Mucosa of stomach (tissue), 1 donor: ENCODE data around the gene ANTKMT.
A peak's percentile ranks its signal among the peaks of the same experiment; 100 is the strongest.

Experiments
- H3K27me3 ChIP-seq: one replicate; pipeline ENCODE4 v1.7.0; 2013; ENCODE audit warnings: mild to moderate bottlenecking, low read length; ENCODE audit not compliant: control insufficient read depth, insufficient read depth
- H3K36me3 ChIP-seq: one replicate; pipeline ENCODE4 v1.7.0; 2013; ENCODE audit warnings: low read length; ENCODE audit not compliant: control insufficient read depth, insufficient read depth
- H3K4me1 ChIP-seq: one replicate; pipeline ENCODE4 v1.7.0; 2013; ENCODE audit warnings: mild to moderate bottlenecking, low read length; ENCODE audit not compliant: control insufficient read depth, insufficient read depth
- H3K4me3 ChIP-seq: one replicate; pipeline ENCODE4 v1.7.0; 2013; ENCODE audit warnings: low read length
- H3K9ac ChIP-seq: one replicate; pipeline ENCODE4 v1.7.0; 2013; ENCODE audit warnings: mild to moderate bottlenecking, low read length, moderate library complexity
- H3K9me3 ChIP-seq: one replicate; pipeline ENCODE4 v1.7.0; 2013; ENCODE audit warnings: mild to moderate bottlenecking, low read length, moderate library complexity; ENCODE audit not compliant: control insufficient read depth
- donor health status: Pancreatic carcinoma.

The ANTKMT gene

DNA sequence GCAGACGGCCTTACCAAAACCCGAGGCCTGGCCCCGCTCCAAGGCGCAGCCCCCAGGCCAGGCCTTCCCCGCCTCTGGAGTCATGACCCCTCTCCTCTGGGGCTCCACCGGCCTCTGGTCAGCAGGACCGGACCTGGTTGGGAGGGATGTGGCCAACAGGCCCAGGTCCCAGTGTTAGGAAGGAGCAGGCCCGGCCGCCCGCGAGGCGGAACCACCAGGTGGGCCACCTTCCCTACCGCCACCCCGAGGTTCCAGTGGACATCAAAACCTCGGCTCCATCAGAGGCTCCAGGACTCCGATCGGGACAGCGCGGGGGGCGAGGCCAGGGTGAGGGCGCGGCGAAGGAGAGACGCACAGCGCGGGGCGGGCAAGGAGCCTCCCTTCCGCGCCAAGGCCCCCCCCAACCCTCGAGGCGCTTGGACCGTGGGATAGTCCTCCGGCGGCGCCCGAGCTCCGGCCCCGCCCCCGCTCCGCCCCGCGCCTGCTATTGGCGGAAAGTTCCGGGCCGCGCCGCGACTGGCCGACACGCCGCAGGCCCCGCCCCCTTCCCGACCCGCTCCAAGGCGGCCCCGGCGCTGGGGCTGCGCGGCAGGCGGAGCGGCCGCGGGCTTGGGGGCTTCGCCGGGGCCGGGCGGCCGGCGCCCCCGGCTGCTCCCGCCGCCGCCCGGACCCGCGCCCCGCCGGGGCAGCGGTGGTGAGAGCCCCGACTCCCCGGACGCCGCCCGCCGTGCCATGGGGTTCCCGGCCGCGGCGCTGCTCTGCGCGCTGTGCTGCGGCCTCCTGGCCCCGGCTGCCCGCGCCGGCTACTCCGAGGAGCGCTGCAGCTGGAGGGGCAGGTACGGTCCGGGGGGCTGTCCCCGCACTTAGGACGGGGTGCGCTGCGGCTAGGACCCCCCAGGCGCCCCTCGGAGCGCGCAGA, 6.1 kb upstream of the ANTKMT start, which contains the start of gene METRN:
Gene METRN (plus strand): TSS at position 561 of the 919 bp plus-strand sequence. CDS start 172 bp downstream, at position 733.
- Histone ChIP-seq H3K4me3 (no peak within 1 kb of the TSS), H3K36me3 (no peaks in the 10 kb centered on the region), H3K9ac (peak within 1 kb of the TSS; percentile 3), H3K9me3 (no peaks in the 10 kb centered on the region), H3K27me3 (peaks cover 42% of the 10 kb centered on the region), H3K4me1 (peaks cover 31% of the 10 kb centered on the region)

DNA sequence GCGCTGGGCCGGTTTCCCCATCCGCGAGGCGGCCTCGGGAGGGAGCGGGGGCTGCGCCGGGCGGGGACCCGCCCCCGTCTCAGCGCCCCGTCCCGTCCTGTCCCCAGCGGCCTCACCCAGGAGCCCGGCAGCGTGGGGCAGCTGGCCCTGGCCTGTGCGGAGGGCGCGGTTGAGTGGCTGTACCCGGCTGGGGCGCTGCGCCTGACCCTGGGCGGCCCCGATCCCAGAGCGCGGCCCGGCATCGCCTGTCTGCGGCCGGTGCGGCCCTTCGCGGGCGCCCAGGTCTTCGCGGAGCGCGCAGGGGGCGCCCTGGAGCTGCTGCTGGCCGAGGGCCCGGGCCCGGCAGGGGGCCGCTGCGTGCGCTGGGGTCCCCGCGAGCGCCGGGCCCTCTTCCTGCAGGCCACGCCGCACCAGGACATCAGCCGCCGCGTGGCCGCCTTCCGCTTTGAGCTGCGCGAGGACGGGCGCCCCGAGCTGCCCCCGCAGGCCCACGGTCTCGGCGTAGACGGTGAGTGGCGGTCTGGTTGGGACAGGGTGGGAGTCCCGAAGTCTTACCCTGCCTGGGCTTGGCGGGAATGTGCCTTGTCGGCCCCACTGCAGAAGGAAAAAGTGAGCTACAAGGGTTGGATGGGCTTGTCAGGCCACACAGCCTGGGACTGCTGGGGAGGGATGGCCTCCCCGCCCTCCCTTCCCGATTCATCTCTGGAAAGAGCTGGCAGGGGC, 5.3 kb upstream of the ANTKMT start:
- Histone ChIP-seq H3K4me3 (no peak overlapping the region), H3K4me1 (peaks cover 37% of the 10 kb centered on the region), H3K9ac (peak overlapping the region; percentile 3), H3K36me3 (no peaks in the 10 kb centered on the region), H3K27me3 (peaks cover 34% of the 10 kb centered on the region), H3K9me3 (no peaks in the 10 kb centered on the region)

DNA sequence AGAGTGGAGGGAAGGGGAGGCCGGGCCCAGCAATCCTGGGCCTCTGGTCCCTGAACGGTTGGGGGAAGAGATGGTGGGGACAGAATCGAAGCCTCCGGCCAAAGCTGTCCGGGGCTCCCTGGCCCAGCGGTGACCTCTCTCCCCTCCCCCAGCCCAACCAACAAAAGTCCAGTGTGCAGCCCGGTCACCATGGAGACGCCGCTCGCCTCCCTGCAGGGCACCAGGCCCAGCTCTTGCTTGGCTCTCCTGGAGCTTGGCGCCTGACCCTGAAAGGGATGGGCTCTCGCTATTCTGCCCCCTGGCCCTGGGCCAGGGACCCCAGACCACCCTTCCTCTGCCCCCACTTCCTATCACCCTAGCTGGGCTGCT, 4.8 kb upstream of the ANTKMT start:
- no peaks in the 10 kb centered on the region for H3K36me3 ChIP-seq
- H3K4me3 ChIP-seq, result no peak overlapping the region
- peak overlapping the region; percentile 3 for H3K9ac ChIP-seq
- peaks cover 37% of the 10 kb centered on the region for H3K4me1 ChIP-seq
- H3K9me3 ChIP-seq, result no peaks in the 10 kb centered on the region
- H3K27me3 ChIP-seq, result peaks cover 29% of the 10 kb centered on the region

DNA sequence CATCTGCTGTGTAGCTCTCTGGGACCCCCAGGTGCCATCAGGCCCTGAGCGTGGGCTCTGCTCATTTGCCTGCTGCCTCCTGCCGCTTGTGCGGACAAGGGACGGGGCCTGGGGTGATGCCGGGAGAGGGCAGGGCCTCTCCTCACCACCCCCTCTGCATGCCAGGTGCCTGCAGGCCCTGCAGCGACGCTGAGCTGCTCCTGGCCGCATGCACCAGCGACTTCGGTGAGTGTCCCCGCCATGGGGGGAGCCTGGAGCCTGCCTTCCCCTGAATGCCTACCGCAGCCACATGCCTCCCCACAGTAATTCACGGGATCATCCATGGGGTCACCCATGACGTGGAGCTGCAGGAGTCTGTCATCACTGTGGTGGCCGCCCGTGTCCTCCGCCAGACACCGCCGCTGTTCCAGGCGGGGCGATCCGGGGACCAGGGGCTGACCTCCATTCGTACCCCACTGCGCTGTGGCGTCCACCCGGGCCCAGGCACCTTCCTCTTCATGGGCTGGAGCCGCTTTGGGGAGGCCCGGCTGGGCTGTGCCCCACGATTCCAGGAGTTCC, 4.1 kb upstream of the ANTKMT start:
- Histone ChIP-seq H3K9me3 (no peaks in the 10 kb centered on the region), H3K4me1 (peaks cover 42% of the 10 kb centered on the region), H3K9ac (no peak overlapping the region), H3K4me3 (no peak overlapping the region), H3K27me3 (peaks cover 24% of the 10 kb centered on the region), H3K36me3 (no peaks in the 10 kb centered on the region)

DNA sequence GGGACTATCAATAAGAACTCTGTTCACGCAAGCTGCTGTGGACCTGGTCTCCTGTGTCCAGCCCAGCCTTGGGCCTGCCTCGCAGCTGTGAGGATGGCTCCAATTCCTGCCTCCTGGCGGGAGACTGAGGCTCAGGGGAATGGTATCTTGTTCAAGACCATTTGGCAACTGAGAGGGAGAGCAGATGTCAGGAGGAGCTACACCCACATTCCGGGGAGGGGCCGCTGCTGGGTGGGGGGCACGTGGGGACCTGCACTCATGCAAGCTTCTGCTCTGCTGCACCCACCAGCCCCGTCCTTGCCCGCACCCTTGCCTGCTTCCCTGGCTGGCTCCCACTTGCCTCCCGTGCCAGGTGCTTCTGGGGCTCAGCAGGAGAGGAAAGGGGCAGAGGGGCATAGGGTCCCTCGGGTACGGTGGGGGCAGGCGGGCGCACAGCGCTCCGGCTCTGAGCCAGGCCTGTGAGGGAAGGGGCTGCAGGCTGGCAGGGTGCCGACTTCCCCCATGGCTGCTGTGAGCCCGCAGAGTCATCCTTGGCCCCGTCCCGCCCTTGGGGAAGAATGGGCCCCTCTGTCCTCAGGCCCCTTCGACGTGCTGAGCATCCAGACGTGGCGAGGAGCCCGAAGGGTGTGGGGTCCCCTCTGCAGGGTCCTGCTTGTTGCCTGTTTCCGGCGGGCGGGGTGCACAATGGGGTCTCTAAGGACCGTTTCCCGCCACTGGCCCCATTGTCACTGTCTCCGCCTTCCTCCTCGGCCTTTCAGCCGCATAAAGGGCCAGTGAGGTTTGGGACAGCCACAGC, 3.3 kb upstream of the ANTKMT start:
- peaks cover 44% of the 10 kb centered on the region for H3K4me1 ChIP-seq
- no peak overlapping the region for H3K9ac ChIP-seq
- H3K4me3 ChIP-seq, result no peak overlapping the region
- H3K9me3 ChIP-seq, result no peaks in the 10 kb centered on the region
- no peaks in the 10 kb centered on the region for H3K36me3 ChIP-seq
- peaks cover 24% of the 10 kb centered on the region for H3K27me3 ChIP-seq

DNA sequence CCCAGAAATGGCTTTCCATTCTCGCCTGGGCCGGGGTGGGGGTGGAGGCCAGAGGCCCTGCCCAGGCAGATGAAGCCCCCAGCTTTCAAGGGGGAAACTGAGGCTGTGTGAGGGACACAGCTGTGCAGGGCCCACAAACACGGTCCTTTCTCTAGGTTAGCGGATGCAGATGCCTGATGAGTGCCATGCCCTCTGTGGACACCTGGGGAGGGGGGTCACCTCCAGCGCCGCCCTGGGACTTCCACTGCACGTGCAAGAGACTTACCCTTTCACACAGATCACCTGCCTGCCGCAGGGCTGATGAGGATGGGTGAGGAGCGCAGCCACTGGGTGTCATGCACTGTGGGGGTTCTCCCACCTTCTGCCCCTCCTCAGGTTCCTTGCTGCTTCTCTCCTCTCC, 2.6 kb upstream of the ANTKMT start:
- no peak overlapping the region for H3K4me3 ChIP-seq
- H3K9ac ChIP-seq, result no peak overlapping the region
- H3K27me3 ChIP-seq, result peaks cover 24% of the 10 kb centered on the region
- H3K4me1 ChIP-seq, result peaks cover 44% of the 10 kb centered on the region
- no peaks in the 10 kb centered on the region for H3K9me3 ChIP-seq
- no peaks in the 10 kb centered on the region for H3K36me3 ChIP-seq

DNA sequence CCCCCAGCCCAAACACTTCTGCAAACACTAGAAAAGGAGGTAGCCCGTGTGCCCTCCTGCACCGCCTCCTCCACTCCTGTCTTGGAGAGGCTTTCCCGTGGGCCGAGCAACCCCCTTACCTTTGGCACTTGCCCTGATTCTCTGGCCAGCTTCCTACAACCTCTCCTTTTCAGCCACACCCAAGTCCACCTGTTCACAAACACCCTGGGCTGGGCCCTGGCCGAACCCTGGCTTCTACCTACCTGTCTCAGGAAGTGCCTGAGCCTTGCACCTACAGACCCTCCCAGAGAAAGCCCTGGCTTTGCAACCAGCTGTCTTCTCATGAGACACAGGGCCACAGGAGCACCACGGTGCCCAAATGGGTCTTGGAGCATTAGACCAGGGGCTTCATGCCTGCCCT, 2.0 kb upstream of the ANTKMT start:
- no peak overlapping the region for H3K4me3 ChIP-seq
- peaks cover 21% of the 10 kb centered on the region for H3K27me3 ChIP-seq
- H3K9ac ChIP-seq, result no peak overlapping the region
- H3K9me3 ChIP-seq, result no peaks in the 10 kb centered on the region
- H3K36me3 ChIP-seq, result no peaks in the 10 kb centered on the region
- H3K4me1 ChIP-seq, result peaks cover 44% of the 10 kb centered on the region

DNA sequence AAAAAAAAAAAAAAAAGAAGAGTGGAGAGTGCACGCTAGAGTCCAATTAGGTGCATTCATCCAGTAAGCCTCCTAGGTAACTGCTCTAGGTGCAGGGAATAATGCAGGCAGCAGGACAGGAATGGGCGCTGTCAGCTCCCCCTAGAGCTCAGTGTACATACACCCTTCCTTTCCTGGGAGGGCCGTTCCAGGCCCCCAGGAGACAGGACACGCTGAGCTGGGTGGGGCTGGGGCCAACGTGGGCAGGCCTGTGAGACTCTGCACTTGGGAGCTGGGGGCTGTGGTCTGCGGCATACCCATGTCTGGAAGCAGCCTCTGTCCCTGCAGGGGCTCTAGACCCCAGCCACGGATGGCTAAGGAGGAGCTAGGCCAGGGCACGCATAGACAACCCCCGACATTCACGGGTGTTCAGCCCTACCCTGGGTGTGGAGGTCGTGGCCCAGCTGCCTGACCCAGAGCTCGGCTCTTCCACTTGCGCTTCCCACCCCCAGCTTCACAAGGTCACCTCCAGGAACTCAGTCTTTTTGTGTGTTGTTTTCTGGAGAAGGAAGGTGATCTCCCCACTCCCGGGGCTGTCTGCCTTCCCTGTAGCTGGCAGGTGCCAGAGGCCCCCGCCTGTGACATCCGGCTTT, 1.0 kb upstream of the ANTKMT start:
- Histone ChIP-seq H3K9me3 (no peaks in the 10 kb centered on the region), H3K9ac (peak overlapping the region; percentile 76), H3K27me3 (peaks cover 16% of the 10 kb centered on the region), H3K36me3 (no peaks in the 10 kb centered on the region), H3K4me3 (peak overlapping the region; percentile 56), H3K4me1 (peaks cover 40% of the 10 kb centered on the region)

DNA sequence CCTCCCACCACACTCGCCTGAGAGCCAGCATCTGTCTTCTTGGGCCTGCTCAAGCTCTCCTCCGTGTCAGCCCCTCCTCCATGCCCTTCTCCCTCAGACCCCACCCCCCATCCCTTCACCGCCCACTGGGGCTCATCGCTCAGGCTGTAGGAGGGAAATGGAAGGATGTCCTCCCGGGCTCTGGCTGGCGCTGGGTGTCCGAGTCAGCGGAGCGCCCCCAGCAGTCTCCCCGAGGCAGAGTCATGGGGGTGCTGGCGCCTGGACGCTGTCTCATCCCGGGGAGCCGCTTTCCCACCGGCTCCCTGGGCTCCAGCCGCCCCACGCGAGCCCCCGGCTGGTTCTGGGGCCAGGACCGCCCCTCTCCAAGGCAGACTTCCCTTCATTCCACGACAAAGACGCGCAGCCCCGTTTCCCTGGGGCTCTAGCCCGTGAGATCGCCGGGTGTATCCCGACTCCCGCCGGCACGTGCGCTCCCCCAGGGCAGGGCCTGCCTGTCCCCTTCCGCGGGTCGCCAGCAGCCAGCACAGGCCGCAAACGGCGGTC, 428 bp upstream of the ANTKMT start:
- Histone ChIP-seq H3K4me1 (peaks cover 40% of the 10 kb centered on the region), H3K9me3 (no peaks in the 10 kb centered on the region), H3K27me3 (peaks cover 22% of the 10 kb centered on the region), H3K4me3 (peak overlapping the region; percentile 56), H3K36me3 (no peaks in the 10 kb centered on the region), H3K9ac (peak overlapping the region; percentile 76)

DNA sequence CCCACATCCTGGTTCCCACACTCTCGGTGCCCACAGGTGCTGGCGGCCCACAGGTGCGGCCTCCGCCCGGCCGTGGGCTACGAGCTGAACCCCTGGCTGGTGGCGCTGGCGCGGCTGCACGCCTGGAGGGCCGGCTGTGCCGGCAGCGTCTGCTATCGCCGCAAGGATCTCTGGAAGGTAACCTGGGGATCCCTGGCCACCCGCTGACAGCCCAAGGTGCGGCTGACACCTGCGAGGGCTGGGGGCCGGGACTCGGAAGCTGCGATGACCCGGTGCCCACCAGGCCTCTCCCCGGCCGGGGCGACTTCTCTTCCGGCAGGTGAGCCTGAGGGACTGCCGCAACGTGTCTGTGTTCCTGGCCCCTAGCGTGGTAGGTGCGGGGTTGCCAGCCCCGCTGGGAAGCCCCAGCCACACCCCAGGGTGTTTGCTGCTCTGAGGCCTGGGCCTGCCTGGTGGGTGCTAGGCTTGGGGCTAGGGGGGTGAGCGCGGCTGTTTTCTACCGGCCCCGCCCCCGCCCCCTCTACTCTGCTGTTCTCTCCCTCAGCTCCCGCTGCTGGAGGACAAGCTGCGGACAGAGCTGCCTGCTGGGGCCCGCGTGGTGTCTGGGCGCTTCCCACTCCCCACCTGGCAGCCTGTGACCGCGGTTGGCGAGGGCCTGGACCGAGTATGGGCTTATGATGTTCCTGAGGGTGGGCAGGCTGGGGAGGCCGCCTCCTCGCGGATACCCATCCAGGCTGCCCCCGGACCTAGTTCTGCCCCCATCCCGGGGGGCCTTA, 1.0 kb downstream of the ANTKMT start:
- Histone ChIP-seq H3K27me3 (peaks cover 19% of the 10 kb centered on the region), H3K36me3 (no peaks in the 10 kb centered on the region), H3K4me1 (peaks cover 37% of the 10 kb centered on the region), H3K9me3 (no peaks in the 10 kb centered on the region), H3K4me3 (peak overlapping the region; percentile 56), H3K9ac (no peak overlapping the region)
